Kidney (tissue), 14 donors: ENCODE measurements around the gene KLHL5. TPM values are rescaled to one million over a fixed set of nuclear protein-coding genes. Genes with fewer than 3 reads are reported as not detected.
A peak's percentile ranks its signal among the peaks of the same experiment; 100 is the strongest.
"Not testable (repeated sequence)": the region's sequence is repeated elsewhere in the genome, so short reads cannot be mapped to it uniquely, and the experiment has no call there.

ENCODE experiments used
- DNase-seq, 5 donors: peaks; one replicate each; pipeline ENCODE4 v3.0.0-alpha.2; 2013 to 2020
- FAIRE-seq: peaks from 2 replicates; lab custom pipeline; 2012; peaks lifted over from hg19 to GRCh38; lab: Jason Lieb, UNC
- H3K27ac ChIP-seq, 2 donors: one replicate each; pipeline ENCODE4 v1.7.0; 2013; ENCODE audit warnings: low read depth in 2 of 2, low read length in 2 of 2, inconsistent platforms in 1 of 2
- H3K27me3 ChIP-seq: one replicate; pipeline ENCODE4 v1.7.1; 2013; ENCODE audit warnings: low read length, inconsistent platforms; ENCODE audit not compliant: control insufficient read depth, insufficient read depth
- H3K36me3 ChIP-seq, 3 donors: one replicate each; pipeline versions ENCODE4 v1.7.0 to v1.7.1; 2013; ENCODE audit warnings: low read length in 3 of 3, control low read depth in 1 of 3, inconsistent platforms in 1 of 3; ENCODE audit not compliant: insufficient read depth in 3 of 3, control insufficient read depth in 2 of 3
- H3K4me1 ChIP-seq, 3 donors: one replicate each; pipeline versions ENCODE4 v1.7.0 to v1.7.1; 2013; ENCODE audit warnings: low read length in 3 of 3, inconsistent platforms in 1 of 3, low read depth in 1 of 3; ENCODE audit not compliant: control insufficient read depth in 2 of 3, insufficient read depth in 2 of 3
- H3K4me3 ChIP-seq, 3 donors: one replicate each; pipeline versions ENCODE4 v1.7.0 to v1.8.1; 2013; ENCODE audit warnings: low read length in 3 of 3, control low read depth in 1 of 3, inconsistent platforms in 1 of 3
- H3K9ac ChIP-seq, 3 donors: one replicate each; pipeline versions ENCODE4 v1.7.0 to v1.7.1; 2013; ENCODE audit warnings: low read length in 3 of 3, control low read depth in 1 of 3, inconsistent platforms in 1 of 3
- H3K9me3 ChIP-seq, 3 donors: one replicate each; pipeline versions ENCODE4 v1.7.0 to v1.7.1; 2013; ENCODE audit warnings: low read length in 3 of 3, control low read depth in 1 of 3, inconsistent platforms in 1 of 3; ENCODE audit not compliant: control insufficient read depth in 2 of 3, insufficient read depth in 1 of 3
- CTCF ChIP-seq: IDR thresholded peaks from 3 replicates; pipeline ENCODE4 v1.5.1; 2012; ENCODE audit warnings: mild to moderate bottlenecking, moderate library complexity, borderline replicate concordance; ENCODE audit not compliant: insufficient read depth; ENCODE audit errors: extremely low read depth
- intact Hi-C: fragments of 100-400 bp; cut with DNase I; formaldehyde crosslinking; loops from one replicate; pipeline ENCODE4 v1.11.1; 2022
- polyA plus RNA-seq: library from polyadenylated mRNA; stranded (reverse); fragments of 350-450 nt; fragmentation: Illumina TruSeq; extraction: RNeasy Lipid Tissue Mini Kit (QIAGEN cat#74804); gene quantifications from one replicate; pipeline ENCODE4 v1.2.3, GENCODE V29; 2014; ENCODE audit warnings: low read depth, low replicate concordance; ENCODE audit not compliant: insufficient read depth
- total RNA-seq: library from RNA; stranded (reverse); fragmentation: NEBNext Ultra II Directional; extraction: Animal tissue kit (Norgen Biotek cat#: 25700); gene quantifications from one replicate; pipeline ENCODE4 v1.2.1, GENCODE V29; 2021
- donor health status: control.
- donor health status: control.
- donor health status: control.
- donor health status: control.
- donor health status: control.
- donor health status: DM: yes; HTN: yes; CAD: no.
- donor health status: Normal renal cell carcinoma (clear cell type).

Gene KLHL5
- total and polyA plus RNA-seq, 2 donors from 2014 or later, result 12.2 to 47.8 TPM

GRCh38 chr4:39030725-39031124, 31.3 kb upstream of the KLHL5 start:
- peak overlapping the region in 1 of 3 donors; percentile 16 for H3K4me3 ChIP-seq
- DNase-seq (no peak), FAIRE-seq (no peak)
- no peak overlapping the region for H3K27ac ChIP-seq
- no peaks in the 10 kb centered on the region for H3K27me3 ChIP-seq
- H3K36me3 ChIP-seq, result no peaks in the 10 kb centered on the region
- H3K9me3 ChIP-seq, result no peaks in the 10 kb centered on the region
- H3K9ac ChIP-seq, result no peak overlapping the region
- no peak for TF ChIP-seq CTCF
- intact Hi-C loops, result no loop called here
- no peaks in the 10 kb centered on the region for H3K4me1 ChIP-seq

GRCh38 chr4:39031590-39032020, 30.4 kb upstream of the KLHL5 start:
- H3K9ac ChIP-seq, H3K4me1 ChIP-seq, H3K9me3 ChIP-seq, H3K36me3 ChIP-seq, H3K27me3 ChIP-seq, intact Hi-C loops, H3K27ac ChIP-seq, H3K4me3 ChIP-seq, DNase-seq: not testable (repeated sequence)
- peak; percentile 54 for FAIRE-seq

- Histone ChIP-seq H3K9ac (no peak within 1 kb of the TSS), H3K27ac (no peak within 1 kb of the TSS), H3K36me3 (no peaks in the 10 kb centered on the region), H3K4me3 (no peak within 1 kb of the TSS), H3K9me3 (no peaks in the 10 kb centered on the region), H3K27me3 (no peaks in the 10 kb centered on the region), H3K4me1 (peaks cover 0 to 2% (median 0%) of the 10 kb centered on the region in 3 donors)
- peak in 1 of 5 donors; percentile 34 for DNase-seq
- peak; percentile 15 for FAIRE-seq
- intact Hi-C loops, result no loop called here
- TF ChIP-seq CTCF, result no peak
Observed at GRCh38 chr4:39032218-39033085, 29.6 kb upstream of the KLHL5 start, which contains the start of gene TMEM156. Gene TMEM156, minus strand, starts transcription at chr4:39032409. Its CDS starts 96 bp downstream, at chr4:39032313.

- no peaks in the 10 kb centered on the region for H3K36me3 ChIP-seq
- no peak for DNase-seq
- peaks cover 0 to 7% (median 3%) of the 10 kb centered on the region in 3 donors for H3K4me1 ChIP-seq
- intact Hi-C loops, result no loop called here
- no peak overlapping the region for H3K9ac ChIP-seq
- no peaks in the 10 kb centered on the region for H3K27me3 ChIP-seq
- no peak for FAIRE-seq
- H3K4me3 ChIP-seq, result no peak overlapping the region
- H3K9me3 ChIP-seq, result no peaks in the 10 kb centered on the region
- no peak for TF ChIP-seq CTCF
- H3K27ac ChIP-seq, result peak overlapping the region in 1 of 2 donors; percentile 28
Observed at GRCh38 chr4:39036172-39036571, 25.9 kb upstream of the KLHL5 start.
